ENCODE measurements around the gene MAB21L4. TPM values are rescaled to one million over a fixed set of nuclear protein-coding genes. Genes with fewer than 3 reads are reported as not detected.

The MAB21L4 gene
- total RNA-seq, 1 experiment from 2014 or later = 69.9 TPM

Other genes starting within 250 kb of the MAB21L4 start
- not detected in 2 replicates for gene AQP12B, start 213.3 kb downstream of the MAB21L4 start, total RNA-seq (2022)
- not detected in 2 replicates for gene AQP12A, start 204.3 kb downstream of the MAB21L4 start, total RNA-seq (2022)
- gene KIF1A, start 75.9 kb downstream of the MAB21L4 start, total RNA-seq (2022) = 29.8 and 33.1 TPM in 2 replicates
- gene AGXT, start 27.3 kb downstream of the MAB21L4 start, total RNA-seq (2022) = 0.20 and 0.39 TPM in 2 replicates
- gene CROCC2, start 10.2 kb upstream of the MAB21L4 start, total RNA-seq (2022) = not detected in 2 replicates
- not detected in 2 replicates for gene SNED1, start 102.5 kb upstream of the MAB21L4 start, total RNA-seq (2022)
- 19.6 and 22.2 TPM in 2 replicates for gene MTERF4, start 206.1 kb upstream of the MAB21L4 start, total RNA-seq (2022)

All from Caco-2 (cell line).